Lower leg skin (tissue), 3 donors: ENCODE measurements around the gene EIF2B1.

Source experiments
- CTCF ChIP-seq, 3 donors: fragments of 450-650 bp; IDR thresholded peaks; one replicate each; pipeline ENCODE4 v1.5.1; 2016; ENCODE audit warnings: antibody characterized with exemption in 3 of 3, mild to moderate bottlenecking in 3 of 3, moderate library complexity in 2 of 3
- POLR2A ChIP-seq, 2 donors: fragments of 450-650 bp; IDR thresholded peaks; one replicate each; pipeline ENCODE4 v1.6.1; 2016 to 2017; ENCODE audit warnings: antibody characterized with exemption in 2 of 2, mild to moderate bottlenecking in 1 of 2, moderate library complexity in 1 of 2

GRCh38 chr12:123648401-123648800 lies 14.9 kb upstream of the EIF2B1 start:
- TF ChIP-seq POLR2A (IDR thresholded peaks at IDR 0.05): no peak
- TF ChIP-seq CTCF (IDR thresholded peaks at IDR 0.05): no peak
